HUES48 (cell line): ENCODE measurements around the gene GNG14.
"Not testable (repeated sequence)": the region's sequence is repeated elsewhere in the genome, so short reads cannot be mapped to it uniquely, and the experiment has no call there.

Source experiments
- H3K27ac ChIP-seq: one replicate; pipeline ENCODE4 v1.7.0; 2013; ENCODE audit warnings: low read depth, low read length, inconsistent platforms
- H3K27me3 ChIP-seq: 2 replicates; pipeline ENCODE4 v1.6.1; 2013; ENCODE audit warnings: mild to moderate bottlenecking, low read length; ENCODE audit not compliant: control insufficient read depth, insufficient read depth
- H3K36me3 ChIP-seq: 2 replicates; pipeline ENCODE4 v1.6.1; 2013; ENCODE audit warnings: low read length; ENCODE audit not compliant: control insufficient read depth, insufficient read depth
- H3K4me1 ChIP-seq: 2 replicates; pipeline ENCODE4 v1.6.1; 2013; ENCODE audit warnings: mild to moderate bottlenecking, low read length; ENCODE audit not compliant: control insufficient read depth, insufficient read depth
- H3K4me3 ChIP-seq: 2 replicates; pipeline ENCODE4 v1.5.1; 2013; ENCODE audit warnings: mild to moderate bottlenecking, low read depth, low read length
- H3K9ac ChIP-seq: 2 replicates; pipeline ENCODE4 v1.6.1; 2013; ENCODE audit warnings: mild to moderate bottlenecking, low read depth, low read length, moderate library complexity
- H3K9me3 ChIP-seq: 2 replicates; pipeline ENCODE4 v1.6.1; 2013; ENCODE audit warnings: low read length; ENCODE audit not compliant: control insufficient read depth, insufficient read depth

GNG14 gene

DNA sequence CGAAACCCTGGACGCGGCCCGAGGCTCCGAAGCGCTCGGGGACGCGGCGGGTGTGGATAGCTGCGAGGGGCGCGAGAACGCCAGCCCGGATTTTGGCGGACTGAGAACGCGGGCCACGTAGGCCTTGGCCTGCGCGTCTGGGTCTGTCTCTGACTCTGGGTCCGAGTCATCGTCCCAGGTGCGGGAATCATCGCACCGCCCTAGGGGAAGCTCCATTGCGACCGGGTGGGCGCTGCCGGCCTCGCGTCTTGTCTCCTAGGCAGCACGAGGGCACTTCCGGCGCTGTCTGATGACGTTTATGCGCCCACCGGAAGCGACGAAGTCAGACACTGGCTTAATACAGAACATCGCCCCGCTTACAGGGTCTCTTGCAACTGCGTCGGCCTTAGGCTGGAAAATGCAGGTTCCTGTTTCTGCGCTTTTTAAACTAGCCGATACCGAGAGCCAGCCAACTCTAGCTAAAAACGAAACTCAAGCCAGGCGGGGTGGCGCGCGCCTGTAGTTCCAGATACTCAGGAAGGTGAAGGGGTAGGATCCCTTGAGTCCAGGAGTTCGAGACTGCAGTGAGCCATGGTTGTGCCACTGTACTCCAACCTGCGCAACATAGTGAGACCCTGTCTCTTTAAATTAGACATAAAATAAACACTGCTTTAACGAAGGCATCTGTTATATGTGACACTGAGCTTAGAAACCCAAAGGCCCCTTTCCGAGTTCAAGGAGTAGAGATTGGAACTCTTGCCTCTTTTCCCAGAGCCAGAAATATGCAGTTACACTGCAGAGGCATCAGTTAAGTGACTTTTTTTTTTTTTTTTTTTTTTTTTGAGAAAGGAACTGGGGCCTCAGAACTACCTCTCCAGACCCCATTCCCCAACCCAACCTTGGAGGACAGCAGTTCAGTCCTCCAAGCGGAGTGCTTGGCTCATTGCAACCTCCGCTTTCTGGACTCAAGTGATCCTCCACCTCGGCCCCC is 8.9 kb downstream of the GNG14 start, which contains the start of gene FBXW9:
FBXW9 (minus strand) TSS at position 266 of the 970 bp plus-strand sequence; CDS start at position 216, 50 bp downstream.
- Histone ChIP-seq H3K36me3 (peaks cover 34% of the 10 kb centered on the region), H3K27ac (peak within 1 kb of the TSS; percentile 96), H3K27me3 (no peaks in the 10 kb centered on the region), H3K9me3 (no peaks in the 10 kb centered on the region), H3K9ac (peak within 1 kb of the TSS; percentile 68), H3K4me3 (peak within 1 kb of the TSS; percentile 94), H3K4me1 (peaks cover 4% of the 10 kb centered on the region)

DNA sequence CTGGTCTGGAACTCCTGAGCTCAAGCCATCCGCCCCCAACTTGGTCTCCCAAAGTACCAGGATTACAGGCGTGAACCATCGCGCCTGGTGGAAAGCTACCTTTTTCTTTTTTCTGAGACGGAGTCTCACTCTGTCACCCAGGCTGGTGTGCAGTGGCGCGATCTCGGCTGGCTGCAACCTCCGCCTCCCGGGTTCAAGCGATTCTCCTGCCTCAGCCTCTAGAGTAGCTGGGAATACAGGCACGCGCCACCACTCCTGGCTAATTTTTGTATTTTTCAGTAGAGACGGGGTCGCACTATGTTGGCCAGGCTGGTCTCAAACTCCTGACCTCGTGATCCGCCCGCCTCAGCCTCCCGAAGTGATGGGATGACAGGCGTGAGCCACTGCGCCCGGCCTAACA is 9.6 kb downstream of the GNG14 start:
- not testable (repeated sequence) for H3K4me1 ChIP-seq, H3K9ac ChIP-seq, H3K27me3 ChIP-seq, H3K9me3 ChIP-seq, H3K27ac ChIP-seq
- Histone ChIP-seq H3K4me3 (peak overlapping the region; percentile 94), H3K36me3 (peaks cover 42% of the 10 kb centered on the region)

DNA sequence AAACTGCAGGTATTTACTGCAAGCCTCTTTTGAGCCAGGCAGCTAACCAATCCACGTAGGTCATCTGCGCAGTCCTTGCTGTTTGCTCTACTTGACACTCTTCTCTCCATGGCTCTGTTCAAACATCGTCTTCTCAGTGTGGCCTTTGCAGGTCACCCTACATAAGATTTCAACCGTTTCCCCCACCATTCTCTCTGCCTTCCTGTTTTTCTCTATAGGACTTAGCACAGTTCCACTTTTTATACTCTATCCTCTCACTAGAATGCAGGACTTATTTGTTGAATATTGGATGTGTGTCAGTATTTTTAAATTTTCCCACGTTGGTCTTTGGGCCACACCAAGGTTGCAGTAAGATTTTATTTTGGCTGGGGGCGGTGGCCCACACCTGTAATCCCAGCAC is 10.3 kb downstream of the GNG14 start:
- H3K4me1 ChIP-seq: peaks cover 4% of the 10 kb centered on the region
- no peak overlapping the region for H3K4me3 ChIP-seq
- no peaks in the 10 kb centered on the region for H3K9me3 ChIP-seq
- no peak overlapping the region for H3K9ac ChIP-seq
- H3K27ac ChIP-seq: no peak overlapping the region
- peaks cover 47% of the 10 kb centered on the region for H3K36me3 ChIP-seq
- no peaks in the 10 kb centered on the region for H3K27me3 ChIP-seq

DNA sequence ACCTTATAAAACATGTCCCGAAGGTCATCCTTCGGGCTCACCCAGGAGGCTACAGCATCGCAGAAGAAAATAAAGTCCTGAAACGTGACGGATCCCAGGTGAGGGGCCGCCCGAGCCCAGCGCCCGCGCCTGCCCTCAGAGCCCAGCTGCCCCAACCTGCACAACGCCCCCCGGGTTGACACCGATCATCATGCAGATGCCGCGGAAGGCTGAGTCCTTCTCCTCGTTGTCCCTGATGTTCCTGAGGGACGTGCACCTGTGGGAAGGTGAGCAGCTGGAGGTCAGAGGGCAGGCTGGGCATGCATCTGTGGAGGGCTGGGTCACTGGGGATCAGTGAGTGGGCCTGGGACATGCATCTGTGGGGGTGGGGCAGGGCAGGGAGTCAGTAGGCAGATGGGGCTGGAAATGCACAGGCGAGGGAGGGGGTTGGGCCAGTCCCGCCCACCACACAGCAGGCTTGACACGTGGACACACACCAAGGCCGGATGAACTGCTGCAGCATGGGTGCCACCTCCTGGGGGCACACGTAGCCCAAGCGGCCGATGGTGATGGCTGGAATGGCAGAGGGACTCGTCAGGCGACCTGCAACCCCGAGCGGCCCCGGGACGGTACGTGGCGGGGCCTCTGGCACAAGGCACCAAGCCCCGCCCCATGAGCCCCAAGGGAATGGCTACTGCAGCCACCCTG is 13.9 kb downstream of the GNG14 start:
- no peaks in the 10 kb centered on the region for H3K9me3 ChIP-seq
- H3K4me1 ChIP-seq: no peaks in the 10 kb centered on the region
- no peak overlapping the region for H3K9ac ChIP-seq
- no peak overlapping the region for H3K4me3 ChIP-seq
- no peak overlapping the region for H3K27ac ChIP-seq
- peaks cover 83% of the 10 kb centered on the region for H3K36me3 ChIP-seq
- no peaks in the 10 kb centered on the region for H3K27me3 ChIP-seq

DNA sequence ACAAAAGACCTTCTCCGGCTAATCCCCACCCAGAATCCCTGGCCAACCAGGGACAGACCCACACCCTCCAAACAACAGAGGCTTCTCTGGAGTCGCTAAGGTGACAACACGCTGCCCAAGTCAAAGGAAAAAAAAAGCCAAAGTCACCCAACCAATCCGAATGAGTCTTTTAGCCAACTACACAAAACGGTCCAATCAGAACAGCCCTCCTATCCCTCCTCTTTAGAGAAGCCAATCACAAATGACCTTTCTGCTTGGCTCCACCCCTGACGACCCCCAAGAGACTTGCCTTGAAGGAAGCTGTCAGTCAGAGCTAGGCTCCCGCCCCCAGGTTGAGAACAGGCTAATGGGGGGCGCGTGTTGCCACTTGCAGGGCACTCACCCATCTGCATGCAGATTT is 15.2 kb downstream of the GNG14 start:
- Histone ChIP-seq H3K9ac (no peak overlapping the region), H3K27ac (peak overlapping the region; percentile 59), H3K4me1 (no peaks in the 10 kb centered on the region), H3K36me3 (peaks cover 93% of the 10 kb centered on the region), H3K27me3 (no peaks in the 10 kb centered on the region), H3K9me3 (no peaks in the 10 kb centered on the region), H3K4me3 (no peak overlapping the region)

DNA sequence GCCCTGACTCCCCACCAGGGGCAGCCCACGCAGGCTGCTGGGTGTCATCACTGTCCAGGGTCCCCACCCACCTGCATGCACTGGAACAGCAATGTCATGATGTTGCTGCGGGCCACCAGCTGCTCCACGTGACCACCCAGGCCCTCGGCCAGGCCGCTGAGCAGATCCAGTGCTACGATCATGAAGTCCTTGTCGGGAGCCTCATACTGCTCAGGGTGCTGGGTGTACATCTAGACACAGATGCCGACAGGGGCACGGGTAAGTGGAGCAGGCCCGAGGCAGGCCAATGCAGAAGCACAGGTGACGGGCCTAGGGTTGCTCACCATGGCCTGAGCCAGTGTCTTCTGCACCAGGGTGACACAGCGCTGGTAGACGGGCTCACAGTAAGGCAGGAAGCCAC is 17.4 kb downstream of the GNG14 start:
- Histone ChIP-seq H3K27ac (no peak overlapping the region), H3K27me3 (no peaks in the 10 kb centered on the region), H3K9ac (no peak overlapping the region), H3K9me3 (no peaks in the 10 kb centered on the region), H3K36me3 (peaks cover 95% of the 10 kb centered on the region), H3K4me1 (no peaks in the 10 kb centered on the region), H3K4me3 (no peak overlapping the region)

DNA sequence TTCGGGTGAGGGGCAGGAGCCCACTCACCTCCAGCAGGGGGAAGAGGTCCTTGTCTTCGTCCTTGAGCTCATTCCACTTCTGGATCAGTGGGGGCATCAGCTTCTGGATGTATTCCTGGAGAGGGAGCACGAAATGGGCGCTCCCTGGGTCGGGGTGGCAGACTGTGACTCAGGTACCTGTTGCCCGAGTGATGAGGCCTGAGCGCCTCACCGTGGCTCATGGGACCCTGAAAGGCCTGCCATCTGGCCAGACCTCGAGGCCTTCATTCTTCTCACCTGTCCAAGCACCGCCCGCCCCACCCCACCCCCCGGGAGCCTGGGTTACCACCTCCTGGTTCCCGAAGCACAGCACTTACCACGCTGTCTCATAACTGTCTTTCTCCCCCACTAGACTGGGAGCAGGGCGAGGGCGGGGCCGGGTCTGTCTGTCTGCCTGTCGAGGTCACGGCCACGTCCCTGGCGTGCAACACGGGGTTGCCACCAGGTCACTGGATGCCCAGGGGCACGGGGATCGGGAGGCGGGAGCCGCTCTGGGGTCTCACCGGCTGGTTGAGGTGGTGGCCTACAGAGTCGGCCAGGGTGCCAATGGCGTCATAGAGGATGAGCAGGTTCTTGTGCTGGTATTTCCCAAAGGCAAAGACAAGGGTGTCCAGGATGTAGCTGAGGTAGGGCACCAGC is 18.0 kb downstream of the GNG14 start:
- Histone ChIP-seq H3K27ac (no peak overlapping the region), H3K27me3 (no peaks in the 10 kb centered on the region), H3K9me3 (no peaks in the 10 kb centered on the region), H3K9ac (no peak overlapping the region), H3K4me1 (no peaks in the 10 kb centered on the region), H3K36me3 (peaks cover 96% of the 10 kb centered on the region), H3K4me3 (no peak overlapping the region)

DNA sequence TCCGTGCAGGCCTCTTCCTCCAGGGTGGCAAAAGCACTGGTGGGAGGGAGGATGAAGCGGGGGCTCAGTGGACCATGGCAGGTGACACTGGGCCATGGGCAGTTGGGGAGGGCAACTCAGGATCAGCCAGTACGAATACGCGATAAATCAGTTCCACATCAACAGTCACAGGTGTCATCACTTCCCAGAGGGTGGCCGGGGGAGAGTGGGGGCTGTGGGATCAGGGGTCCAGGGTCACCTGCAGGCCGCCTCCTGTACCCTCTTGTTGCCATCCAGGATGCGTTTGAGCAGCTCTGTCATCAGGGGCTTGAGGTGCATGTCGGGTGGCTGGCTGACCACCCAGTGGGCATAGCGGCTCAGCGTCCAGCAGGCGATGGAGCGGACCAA is 18.5 kb downstream of the GNG14 start:
- H3K4me1 ChIP-seq: no peaks in the 10 kb centered on the region
- no peak overlapping the region for H3K4me3 ChIP-seq
- no peaks in the 10 kb centered on the region for H3K27me3 ChIP-seq
- H3K9me3 ChIP-seq: no peaks in the 10 kb centered on the region
- H3K9ac ChIP-seq: no peak overlapping the region
- no peak overlapping the region for H3K27ac ChIP-seq
- peaks cover 96% of the 10 kb centered on the region for H3K36me3 ChIP-seq

DNA sequence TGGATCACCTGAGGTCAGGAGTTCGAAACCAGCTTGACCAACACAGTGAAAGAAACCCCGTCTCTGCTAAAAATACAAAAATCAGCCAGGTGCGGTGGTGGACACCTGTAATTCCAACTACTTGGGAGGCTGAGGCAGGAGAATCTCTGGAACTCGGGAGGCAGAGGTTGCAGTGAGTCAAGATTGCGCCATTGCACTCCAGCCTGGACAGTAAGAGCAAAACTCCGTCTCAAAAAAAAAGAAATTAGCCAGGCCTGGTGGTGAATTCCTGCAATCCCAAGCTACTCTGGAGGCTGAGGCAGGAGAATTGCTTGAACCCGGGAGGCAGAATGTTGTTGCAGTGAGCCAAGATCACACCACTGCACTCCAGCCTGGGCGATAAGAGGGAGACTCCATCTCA is 20.8 kb downstream of the GNG14 start:
- H3K4me1 ChIP-seq: no peaks in the 10 kb centered on the region
- H3K4me3 ChIP-seq: no peak overlapping the region
- peaks cover 95% of the 10 kb centered on the region for H3K36me3 ChIP-seq
- H3K27ac ChIP-seq: no peak overlapping the region
- no peaks in the 10 kb centered on the region for H3K9me3 ChIP-seq
- no peak overlapping the region for H3K9ac ChIP-seq
- no peaks in the 10 kb centered on the region for H3K27me3 ChIP-seq

DNA sequence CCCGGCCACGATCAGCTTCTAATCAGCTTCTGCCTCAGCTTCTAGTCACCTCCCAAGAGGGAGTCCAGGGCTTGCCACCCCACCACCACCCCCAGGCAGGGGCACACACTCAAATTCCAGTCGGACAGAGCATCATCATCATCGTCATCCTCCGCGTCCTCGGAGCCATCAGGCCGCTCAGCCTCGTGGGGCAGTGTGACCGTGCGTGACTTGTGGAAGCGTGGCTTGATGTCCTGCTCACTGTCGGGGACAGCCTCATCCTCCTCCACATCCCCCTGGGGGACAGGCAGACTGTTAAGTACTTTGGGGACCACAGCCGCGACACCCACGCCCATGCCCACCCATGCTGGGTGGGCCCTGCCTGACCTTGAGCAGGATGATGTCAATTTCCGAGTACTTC is 23.4 kb downstream of the GNG14 start:
- no peaks in the 10 kb centered on the region for H3K27me3 ChIP-seq
- no peaks in the 10 kb centered on the region for H3K4me1 ChIP-seq
- no peak overlapping the region for H3K27ac ChIP-seq
- no peak overlapping the region for H3K9ac ChIP-seq
- H3K36me3 ChIP-seq: peaks cover 96% of the 10 kb centered on the region
- no peaks in the 10 kb centered on the region for H3K9me3 ChIP-seq
- no peak overlapping the region for H3K4me3 ChIP-seq

DNA sequence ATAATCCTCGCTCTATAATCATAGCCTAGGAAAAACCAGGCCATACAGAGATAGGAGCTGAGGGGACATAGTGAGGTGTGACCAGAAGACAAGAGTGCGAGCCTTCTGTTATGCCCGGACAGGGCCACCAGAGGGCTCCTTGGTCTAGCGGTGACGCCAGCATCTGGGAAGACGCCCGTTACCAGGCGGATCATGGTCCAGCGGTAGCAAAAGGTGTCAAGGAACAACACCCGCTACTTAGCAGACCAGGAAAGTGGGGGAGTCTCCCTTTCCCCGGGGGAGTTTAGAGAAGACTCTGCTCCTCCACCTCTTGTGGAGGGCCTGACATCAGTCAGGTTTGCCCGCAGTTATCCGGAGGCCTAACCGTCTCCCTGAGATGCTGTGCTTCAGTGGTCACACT is 24.3 kb downstream of the GNG14 start:
- H3K27ac ChIP-seq, H3K4me3 ChIP-seq, H3K9ac ChIP-seq, H3K4me1 ChIP-seq, H3K27me3 ChIP-seq, H3K9me3 ChIP-seq: not testable (repeated sequence)
- peaks cover 95% of the 10 kb centered on the region for H3K36me3 ChIP-seq
